Breast epithelium (tissue), 3 donors: ENCODE data around the gene SMIM9.

Experiments
- POLR2A ChIP-seq: fragments of 450-650 bp; IDR thresholded peaks from one replicate; pipeline ENCODE4 v1.6.1; 2016; ENCODE audit warnings: antibody characterized with exemption, mild to moderate bottlenecking, moderate library complexity
- TF ChIP-seq, protein P1 (sequence below), 3 donors: fragments of 450-650 bp; IDR thresholded peaks; one replicate each; pipeline ENCODE4 v1.5.1; 2016 to 2017; ENCODE audit warnings: antibody characterized with exemption in 3 of 3, mild to moderate bottlenecking in 3 of 3, moderate library complexity in 3 of 3

DNA sequence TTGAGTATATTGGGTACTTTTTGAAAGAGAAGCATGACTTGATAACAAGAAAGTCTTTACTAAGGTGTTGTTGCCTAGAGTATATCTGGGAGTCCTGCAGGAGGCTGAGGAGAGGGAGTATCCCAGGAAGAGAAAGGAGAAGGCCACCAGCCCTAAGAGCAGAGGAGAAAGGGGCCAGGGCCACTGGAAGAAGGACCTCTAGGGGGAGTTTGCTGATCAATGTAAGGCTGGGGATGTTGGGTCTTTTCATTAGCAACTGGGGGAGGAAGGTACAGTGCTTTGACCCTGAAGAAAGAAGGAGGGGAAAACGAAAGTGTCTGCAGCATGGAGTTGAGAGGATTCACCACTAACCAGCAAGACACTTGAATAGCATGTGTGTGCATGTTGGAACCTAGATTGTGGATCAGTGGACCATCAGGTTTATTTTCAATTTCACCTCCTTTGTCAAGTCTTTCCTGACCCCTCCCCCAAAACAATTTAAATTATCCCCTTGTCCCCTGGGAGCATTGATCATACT is 4.5 kb downstream of the SMIM9 start:
- TF ChIP-seq, protein P1, sequence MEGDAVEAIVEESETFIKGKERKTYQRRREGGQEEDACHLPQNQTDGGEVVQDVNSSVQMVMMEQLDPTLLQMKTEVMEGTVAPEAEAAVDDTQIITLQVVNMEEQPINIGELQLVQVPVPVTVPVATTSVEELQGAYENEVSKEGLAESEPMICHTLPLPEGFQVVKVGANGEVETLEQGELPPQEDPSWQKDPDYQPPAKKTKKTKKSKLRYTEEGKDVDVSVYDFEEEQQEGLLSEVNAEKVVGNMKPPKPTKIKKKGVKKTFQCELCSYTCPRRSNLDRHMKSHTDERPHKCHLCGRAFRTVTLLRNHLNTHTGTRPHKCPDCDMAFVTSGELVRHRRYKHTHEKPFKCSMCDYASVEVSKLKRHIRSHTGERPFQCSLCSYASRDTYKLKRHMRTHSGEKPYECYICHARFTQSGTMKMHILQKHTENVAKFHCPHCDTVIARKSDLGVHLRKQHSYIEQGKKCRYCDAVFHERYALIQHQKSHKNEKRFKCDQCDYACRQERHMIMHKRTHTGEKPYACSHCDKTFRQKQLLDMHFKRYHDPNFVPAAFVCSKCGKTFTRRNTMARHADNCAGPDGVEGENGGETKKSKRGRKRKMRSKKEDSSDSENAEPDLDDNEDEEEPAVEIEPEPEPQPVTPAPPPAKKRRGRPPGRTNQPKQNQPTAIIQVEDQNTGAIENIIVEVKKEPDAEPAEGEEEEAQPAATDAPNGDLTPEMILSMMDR (IDR thresholded peaks at IDR 0.05), result no peak
- no peak for TF ChIP-seq POLR2A
